B cell (primary cell): ENCODE data around the gene PRKCA. TPM values are rescaled to one million over a fixed set of nuclear protein-coding genes. Genes with fewer than 3 reads are reported as not detected.

Experiments
- ATAC-seq: fragments of 200-7000 bp; cut with Tn5 transposase; one replicate; pipeline ENCODE4 v1.10.0; 2021; ENCODE audit warnings: low read depth, mild to moderate bottlenecking, moderate number of reproducible peaks, moderate library complexity
- CTCF ChIA-PET: fragments of 350-600 bp; sonication (Branson Sonifier 250); formaldehyde crosslinking; loops from one replicate; lab custom pipeline; 2021; ENCODE audit warnings: antibody characterized with exemption, inconsistent platforms; lab: Charles Lee
- POLR2A ChIA-PET: fragments of 350-600 bp; sonication (Branson Sonifier 250); formaldehyde crosslinking; loops from one replicate; lab custom pipeline; 2021; ENCODE audit warnings: antibody characterized with exemption; lab: Charles Lee
- DNase-seq: peaks from one replicate; pipeline ENCODE4 v3.0.0; 2013
- H2AFZ ChIP-seq: 2 replicates; pipeline ENCODE4 v1.6.1; 2012; ENCODE audit warnings: mild to moderate bottlenecking, low read depth, low read length; ENCODE audit not compliant: insufficient read depth, poor library complexity, severe bottlenecking
- H3K27ac ChIP-seq, 2 donors: 1 replicate in 1 of 2; 2 replicates in 1 of 2; pipeline ENCODE4 v1.5.1; 2012 to 2013; ENCODE audit warnings: low read length in 2 of 2, mild to moderate bottlenecking in 2 of 2, moderate library complexity in 1 of 2
- H3K27me3 ChIP-seq, 4 experiments: fragments of 200-600 bp in 1 of 4; sonication (generic) in 1 of 4; replicated peaks in 1 of 4; 1 replicate in 2 of 4; 2 replicates in 2 of 4; pipeline versions ENCODE4 v1.6.1 to v1.7.0; 2013 to 2016; ENCODE audit warnings: low read length in 3 of 4, mild to moderate bottlenecking in 2 of 4, mixed read lengths in 1 of 4, moderate library complexity in 1 of 4; ENCODE audit not compliant: insufficient read depth in 4 of 4, control insufficient read depth in 3 of 4; ENCODE audit errors: control extremely low read depth in 1 of 4
- H3K36me3 ChIP-seq, 2 experiments: replicated peaks in 1 of 2; 1 replicate in 1 of 2; 2 replicates in 1 of 2; pipeline versions ENCODE4 v1.6.1 to v1.7.1; 2013; ENCODE audit warnings: low read length in 1 of 2; ENCODE audit not compliant: insufficient read depth in 2 of 2, control insufficient read depth in 1 of 2; ENCODE audit errors: control extremely low read depth in 1 of 2, extremely low read depth in 1 of 2
- H3K4me1 ChIP-seq, 2 donors: fragments of 200-600 bp in 1 of 2; sonication (generic) in 1 of 2; 1 replicate in 1 of 2; 2 replicates in 1 of 2; pipeline versions ENCODE4 v1.5.1 to v1.6.1; 2013 to 2017; ENCODE audit warnings: low read length in 2 of 2; ENCODE audit not compliant: control insufficient read depth in 2 of 2, insufficient read depth in 2 of 2
- H3K4me2 ChIP-seq: replicated peaks from 2 replicates; pipeline ENCODE3; 2012; ENCODE audit warnings: mild to moderate bottlenecking, low read depth, low read length; ENCODE audit not compliant: poor library complexity, severe bottlenecking
- H3K4me3 ChIP-seq, 5 experiments: fragments of 200-600 bp in 1 of 5; sonication (generic) in 1 of 5; 1 replicate in 3 of 5; 2 replicates in 2 of 5; pipeline versions ENCODE4 v1.5.1 to v1.7.0; 2011 to 2016; ENCODE audit warnings: low read length in 4 of 5, mild to moderate bottlenecking in 4 of 5, low read depth in 2 of 5, control low read depth in 1 of 5, moderate library complexity in 1 of 5; ENCODE audit not compliant: insufficient read depth in 1 of 5; ENCODE audit errors: control extremely low read depth in 1 of 5, extremely low read depth in 1 of 5
- H3K79me2 ChIP-seq: fragments of 200-600 bp; sonication (generic); one replicate; pipeline ENCODE4 v1.6.0; 2016; ENCODE audit warnings: low read length; ENCODE audit not compliant: control insufficient read depth, insufficient read depth
- H3K9ac ChIP-seq: fragments of 200-600 bp; sonication (generic); 2 replicates; pipeline ENCODE4 v1.6.1; 2017; ENCODE audit warnings: mild to moderate bottlenecking, low read length, moderate library complexity
- H3K9me3 ChIP-seq, 3 donors: one replicate each; pipeline versions ENCODE4 v1.6.1 to v1.7.1; 2013; ENCODE audit warnings: low read length in 2 of 3; ENCODE audit not compliant: control insufficient read depth in 2 of 3, insufficient read depth in 1 of 3; ENCODE audit errors: control extremely low read depth in 1 of 3
- H4K20me1 ChIP-seq: 2 replicates; pipeline ENCODE4 v1.6.0; 2012; ENCODE audit warnings: mild to moderate bottlenecking, low read length; ENCODE audit not compliant: insufficient read depth, control insufficient read depth, poor library complexity, severe bottlenecking
- H3K27ac Mint-ChIP-seq: one replicate; pipeline ENCODE4 v1.8.0; 2021; ENCODE audit warnings: mixed read lengths
- H3K27me3 Mint-ChIP-seq: one replicate; pipeline ENCODE4 v1.8.0; 2021; ENCODE audit warnings: mixed read lengths
- H3K4me1 Mint-ChIP-seq: one replicate; pipeline ENCODE4 v1.8.0; 2021; ENCODE audit warnings: mixed read lengths
- H3K4me3 Mint-ChIP-seq: one replicate; pipeline ENCODE4 v1.8.0; 2021; ENCODE audit warnings: mixed read lengths
- H3K9me3 Mint-ChIP-seq: one replicate; pipeline ENCODE4 v1.8.0; 2022; ENCODE audit warnings: mixed read lengths; ENCODE audit not compliant: insufficient read depth
- CTCF ChIP-seq: fragments of 200-600 bp; IDR thresholded peaks from one replicate; pipeline ENCODE4 v1.8.0; 2022; ENCODE audit warnings: antibody characterized with exemption, mild to moderate bottlenecking
- EZH2 ChIP-seq: IDR thresholded peaks from 2 replicates; pipeline ENCODE4 v1.6.1; 2012; ENCODE audit warnings: borderline replicate concordance, low read depth, mild to moderate bottlenecking, moderate library complexity, low read length; ENCODE audit not compliant: insufficient read depth, poor library complexity, severe bottlenecking
- WGBS: methylation state at CpG from one replicate; pipeline ENCODE4 v1.1.5; 2013; ENCODE audit warnings: missing lambda C conversion rate; ENCODE audit not compliant: insufficient coverage; 5-methylcytosine and 5-hydroxymethylcytosine counted together
- intact Hi-C: fragments of 100-400 bp; cut with micrococcal nuclease; formaldehyde crosslinking; loops from one replicate; pipeline ENCODE4 v1.10.0; 2022
- polyA plus RNA-seq: library from polyadenylated mRNA; depleted of rRNA; stranded (reverse); fragments of >200 nt; gene quantifications from 2 replicates; pipeline ENCODE4 v1.2.3, GENCODE V29; 2012
- total RNA-seq, 2 donors: library from RNA; stranded (reverse); fragments of 120-200 nt in 1 of 2; gene quantifications; 1 replicate in 1 of 2; 2 replicates in 1 of 2; pipeline versions ENCODE4 v1.2.3 to v1.2.4, GENCODE V29; 2013 to 2022

PRKCA gene
- total and polyA plus RNA-seq, 2 donors (not counting 1 experiment from before 2014, with no cell fraction given), result 0.33 to 7.7 TPM

- H3K36me3 ChIP-seq, result no peaks in the 10 kb centered on the region
- no peaks in the 10 kb centered on the region for H3K79me2 ChIP-seq
- H2AFZ ChIP-seq, result no peak overlapping the region
- no peak overlapping the region for H3K4me2 ChIP-seq
- no peaks in the 10 kb centered on the region for H3K4me1 ChIP-seq
- no peak overlapping the region for H3K27ac ChIP-seq
- Mint-ChIP-seq H3K27ac (no peak overlapping the region), H3K4me1 (peaks cover 3% of the 10 kb centered on the region), H3K4me3 (no peak overlapping the region), H3K9me3 (no peaks in the 10 kb centered on the region), H3K27me3 (peaks cover 62% of the 10 kb centered on the region)
- no peak for TF ChIP-seq EZH2
- TF ChIP-seq CTCF, result no peak
- H3K4me3 ChIP-seq, result no peak overlapping the region
- 45% methylated on average over 4 of the region's 4 CpGs for WGBS
- peaks cover 0 to 10% (median 0%) of the 10 kb centered on the region in 3 donors for H3K9me3 ChIP-seq
- H4K20me1 ChIP-seq, result no peaks in the 10 kb centered on the region
- intact Hi-C loops, result no loop called here
- POLR2A ChIA-PET, result no interaction called here
- ATAC-seq, result no peak
- no peak for DNase-seq
- H3K27me3 ChIP-seq, result peaks cover 0 to 42% (median 9%) of the 10 kb centered on the region in 4 experiments
- no peak overlapping the region for H3K9ac ChIP-seq
- CTCF ChIA-PET, result no interaction called here
Measured at GRCh38 chr17:66830451-66830850, 528.0 kb downstream of the PRKCA start.

GRCh38 chr17:66831383-66832210 is 529.2 kb downstream of the PRKCA start:
- Mint-ChIP-seq H3K4me3 (no peak overlapping the region), H3K4me1 (peaks cover 3% of the 10 kb centered on the region), H3K27ac (no peak overlapping the region), H3K27me3 (peaks cover 72% of the 10 kb centered on the region), H3K9me3 (no peaks in the 10 kb centered on the region)
- Histone ChIP-seq H3K36me3 (no peaks in the 10 kb centered on the region), H3K79me2 (no peaks in the 10 kb centered on the region), H3K9ac (no peak overlapping the region), H4K20me1 (no peaks in the 10 kb centered on the region), H3K4me2 (no peak overlapping the region), H3K27me3 (peaks cover 0 to 50% (median 10%) of the 10 kb centered on the region in 4 experiments), H3K27ac (no peak overlapping the region), H3K4me1 (no peaks in the 10 kb centered on the region), H3K9me3 (peaks cover 0 to 7% (median 0%) of the 10 kb centered on the region in 3 donors), H3K4me3 (no peak overlapping the region), H2AFZ (no peak overlapping the region)
- no peak for DNase-seq
- TF ChIP-seq EZH2 (no peak), CTCF (no peak)
- intact Hi-C loops, result no loop called here
- 87% methylated on average over 14 of the region's 14 CpGs for WGBS
- ChIA-PET POLR2A (no interaction called here), CTCF (interaction anchor here (0.6 kb wide), 1 partner anchor 461 kb away, joined by 3 read pairs; no protein-coding TSS in a partner anchor)
- no peak for ATAC-seq
